ENCODE results near the gene GLYR1.

GLYR1 gene

GRCh38 chr16:4892361-4893102 is 45.4 kb upstream of the GLYR1 start:
- Histone ChIP-seq H3K27me3 (peaks cover 0 to 8% of the 10 kb centered on the region in 2 donors), H3K4me3 (no peak overlapping the region), H3K4me1 (no peaks in the 10 kb centered on the region), H3K36me3 (peaks cover 5 to 97% (median 45%) of the 10 kb centered on the region in 3 donors), H3K9me3 (no peaks in the 10 kb centered on the region), H3K27ac (no peak overlapping the region)
- intact Hi-C loops (cut with DNase I; ENCODE audit: low total_unique reads): no loop called here
- no peak for DNase-seq
- TF ChIP-seq CTCF (IDR thresholded peaks at IDR 0.05): no peak

GRCh38 chr16:4891886-4892216 is 44.8 kb upstream of the GLYR1 start:
- peaks cover 9 to 99% (median 48%) of the 10 kb centered on the region in 3 donors for H3K36me3 ChIP-seq
- no peaks in the 10 kb centered on the region for H3K4me1 ChIP-seq
- no peak for DNase-seq
- TF ChIP-seq CTCF (IDR thresholded peaks at IDR 0.05): no peak
- H3K4me3 ChIP-seq: no peak overlapping the region
- intact Hi-C loops (cut with DNase I; ENCODE audit: low total_unique reads): no loop called here
- H3K27me3 ChIP-seq: peaks cover 0 to 8% of the 10 kb centered on the region in 2 donors
- no peaks in the 10 kb centered on the region for H3K9me3 ChIP-seq
- H3K27ac ChIP-seq: no peak overlapping the region

GRCh38 chr16:4891097-4891885 is 44.2 kb upstream of the GLYR1 start:
- intact Hi-C loops (cut with DNase I; ENCODE audit: low total_unique reads): no loop called here
- no peak overlapping the region for H3K27ac ChIP-seq
- peaks cover 15 to 99% (median 54%) of the 10 kb centered on the region in 3 donors for H3K36me3 ChIP-seq

GRCh38 chr16:4890686-4891085 is 43.6 kb upstream of the GLYR1 start:
- intact Hi-C loops (cut with DNase I; ENCODE audit: low total_unique reads): no loop called here
- H3K9me3 ChIP-seq: no peaks in the 10 kb centered on the region
- DNase-seq: no peak
- H3K4me3 ChIP-seq: no peak overlapping the region
- peaks cover 0 to 8% of the 10 kb centered on the region in 2 donors for H3K27me3 ChIP-seq
- H3K27ac ChIP-seq: no peak overlapping the region
- H3K4me1 ChIP-seq: no peaks in the 10 kb centered on the region
- H3K36me3 ChIP-seq: peaks cover 21 to 99% (median 60%) of the 10 kb centered on the region in 3 donors
- TF ChIP-seq CTCF (IDR thresholded peaks at IDR 0.05): no peak

More at GRCh38 chr16:4891097-4891885, 44.2 kb upstream of the GLYR1 start:
- Histone ChIP-seq H3K9me3 (no peaks in the 10 kb centered on the region), H3K27me3 (peaks cover 0 to 8% of the 10 kb centered on the region in 2 donors), H3K4me1 (no peaks in the 10 kb centered on the region), H3K4me3 (no peak overlapping the region)
- no peak for DNase-seq
- no peak for TF ChIP-seq CTCF (IDR thresholded peaks at IDR 0.05)

- Histone ChIP-seq H3K9me3 (no peaks in the 10 kb centered on the region), H3K4me1 (no peaks in the 10 kb centered on the region), H3K27ac (no peak overlapping the region), H3K27me3 (peaks cover 0 to 8% of the 10 kb centered on the region in 2 donors), H3K4me3 (no peak overlapping the region), H3K36me3 (peaks cover 27 to 99% (median 66%) of the 10 kb centered on the region in 3 donors)
- TF ChIP-seq CTCF (IDR thresholded peaks at IDR 0.05): no peak
- intact Hi-C loops (cut with DNase I; ENCODE audit: low total_unique reads): no loop called here
- no peak for DNase-seq
These were observed 42.9 kb upstream of the GLYR1 start for GRCh38 chr16:4890026-4890425.
